ENCODE results near the gene DYNLRB1.

- TF ChIP-seq CTCF (conservative IDR thresholded peaks at IDR 0.05), result no peak
- no peak for TF ChIP-seq ZFX (IDR thresholded peaks at IDR 0.05)
These were observed 557 bp upstream of the DYNLRB1 start for GRCh38 chr20:34515484-34516246.

All from C4-2B (cell line).